ENCODE measurements around the gene NEAT1.
"Not testable (repeated sequence)": the region's sequence is repeated elsewhere in the genome, so short reads cannot be mapped to it uniquely, and the experiment has no call there.

The NEAT1 gene

GRCh38 chr11:65454696-65455456 is 32.3 kb downstream of the NEAT1 start:
- peak overlapping the region; percentile 84 for H3K4me3 ChIP-seq (ENCODE audit: low read length)
- H3K27me3 ChIP-seq (replicated peaks; ENCODE audit: control insufficient read depth, insufficient read depth, low read length): no peaks in the 10 kb centered on the region
- DNase-seq (ENCODE audit: low read depth): peak; percentile 81
- H3K9ac ChIP-seq (ENCODE audit: low read length): peak overlapping the region; percentile 97
- H3K36me3 ChIP-seq (ENCODE audit: control insufficient read depth, insufficient read depth, low read length, severe bottlenecking): no peaks in the 10 kb centered on the region
- no peaks in the 10 kb centered on the region for H3K9me3 ChIP-seq (ENCODE audit: control insufficient read depth, low read length)
- peaks cover 47% of the 10 kb centered on the region for H3K4me1 ChIP-seq (ENCODE audit: control insufficient read depth, insufficient read depth, low read length)

GRCh38 chr11:65456418-65456817 is 33.8 kb downstream of the NEAT1 start:
- Histone ChIP-seq H3K9ac (ENCODE audit: low read length) (peak overlapping the region; percentile 73), H3K4me1 (ENCODE audit: control insufficient read depth, insufficient read depth, low read length) (peaks cover 51% of the 10 kb centered on the region), H3K27me3 (replicated peaks; ENCODE audit: control insufficient read depth, insufficient read depth, low read length) (no peaks in the 10 kb centered on the region), H3K36me3 (ENCODE audit: control insufficient read depth, insufficient read depth, low read length, severe bottlenecking) (no peaks in the 10 kb centered on the region), H3K9me3 (ENCODE audit: control insufficient read depth, low read length) (no peaks in the 10 kb centered on the region), H3K4me3 (ENCODE audit: low read length) (peak overlapping the region; percentile 84)
- DNase-seq (ENCODE audit: low read depth): peak; percentile 34

GRCh38 chr11:65459552-65459951 is 37.0 kb downstream of the NEAT1 start:
- Histone ChIP-seq H3K4me1 (ENCODE audit: control insufficient read depth, insufficient read depth, low read length) (peaks cover 32% of the 10 kb centered on the region), H3K36me3 (ENCODE audit: control insufficient read depth, insufficient read depth, low read length, severe bottlenecking) (no peaks in the 10 kb centered on the region), H3K9ac (ENCODE audit: low read length) (no peak overlapping the region), H3K4me3 (ENCODE audit: low read length) (no peak overlapping the region), H3K27me3 (replicated peaks; ENCODE audit: control insufficient read depth, insufficient read depth, low read length) (no peaks in the 10 kb centered on the region), H3K9me3 (ENCODE audit: control insufficient read depth, low read length) (no peaks in the 10 kb centered on the region)
- DNase-seq (ENCODE audit: low read depth): no peak

- H3K4me1 ChIP-seq (ENCODE audit: control insufficient read depth, insufficient read depth, low read length): peaks cover 20% of the 10 kb centered on the region
- H3K9me3 ChIP-seq (ENCODE audit: control insufficient read depth, low read length); H3K4me3 ChIP-seq (ENCODE audit: low read length); H3K27me3 ChIP-seq (replicated peaks; ENCODE audit: control insufficient read depth, insufficient read depth, low read length); DNase-seq (ENCODE audit: low read depth); H3K9ac ChIP-seq (ENCODE audit: low read length); H3K36me3 ChIP-seq (ENCODE audit: control insufficient read depth, insufficient read depth, low read length, severe bottlenecking): not testable (repeated sequence)
Measured at GRCh38 chr11:65465471-65465870, 42.9 kb downstream of the NEAT1 start.

GRCh38 chr11:65467306-65467705 is 44.7 kb downstream of the NEAT1 start:
- DNase-seq (ENCODE audit: low read depth); H3K36me3 ChIP-seq (ENCODE audit: control insufficient read depth, insufficient read depth, low read length, severe bottlenecking); H3K9ac ChIP-seq (ENCODE audit: low read length); H3K4me3 ChIP-seq (ENCODE audit: low read length); H3K27me3 ChIP-seq (replicated peaks; ENCODE audit: control insufficient read depth, insufficient read depth, low read length); H3K9me3 ChIP-seq (ENCODE audit: control insufficient read depth, low read length): not testable (repeated sequence)
- H3K4me1 ChIP-seq (ENCODE audit: control insufficient read depth, insufficient read depth, low read length): peaks cover 34% of the 10 kb centered on the region

- H3K9me3 ChIP-seq (ENCODE audit: control insufficient read depth, low read length): no peaks in the 10 kb centered on the region
- H3K4me3 ChIP-seq (ENCODE audit: low read length): no peak overlapping the region
- peak overlapping the region; percentile 63 for H3K9ac ChIP-seq (ENCODE audit: low read length)
- no peaks in the 10 kb centered on the region for H3K36me3 ChIP-seq (ENCODE audit: control insufficient read depth, insufficient read depth, low read length, severe bottlenecking)
- no peaks in the 10 kb centered on the region for H3K27me3 ChIP-seq (replicated peaks; ENCODE audit: control insufficient read depth, insufficient read depth, low read length)
- DNase-seq (ENCODE audit: low read depth): peak; percentile 25
- peaks cover 40% of the 10 kb centered on the region for H3K4me1 ChIP-seq (ENCODE audit: control insufficient read depth, insufficient read depth, low read length)
Measured at GRCh38 chr11:65468874-65469333, 46.3 kb downstream of the NEAT1 start.

- H3K27me3 ChIP-seq (replicated peaks; ENCODE audit: control insufficient read depth, insufficient read depth, low read length): no peaks in the 10 kb centered on the region
- no peaks in the 10 kb centered on the region for H3K36me3 ChIP-seq (ENCODE audit: control insufficient read depth, insufficient read depth, low read length, severe bottlenecking)
- peak overlapping the region; percentile 85 for H3K9ac ChIP-seq (ENCODE audit: low read length)
- H3K4me1 ChIP-seq (ENCODE audit: control insufficient read depth, insufficient read depth, low read length): peaks cover 40% of the 10 kb centered on the region
- H3K4me3 ChIP-seq (ENCODE audit: low read length): no peak overlapping the region
- no peak for DNase-seq (ENCODE audit: low read depth)
- H3K9me3 ChIP-seq (ENCODE audit: control insufficient read depth, low read length): no peaks in the 10 kb centered on the region
Measured at GRCh38 chr11:65470433-65471049, 47.9 kb downstream of the NEAT1 start.

- peaks cover 44% of the 10 kb centered on the region for H3K4me1 ChIP-seq (ENCODE audit: control insufficient read depth, insufficient read depth, low read length)
- H3K36me3 ChIP-seq (ENCODE audit: control insufficient read depth, insufficient read depth, low read length, severe bottlenecking): no peaks in the 10 kb centered on the region
- DNase-seq (ENCODE audit: low read depth): peak; percentile 74
- H3K4me3 ChIP-seq (ENCODE audit: low read length): peak overlapping the region; percentile 28
- H3K9me3 ChIP-seq (ENCODE audit: control insufficient read depth, low read length): no peaks in the 10 kb centered on the region
- no peaks in the 10 kb centered on the region for H3K27me3 ChIP-seq (replicated peaks; ENCODE audit: control insufficient read depth, insufficient read depth, low read length)
- H3K9ac ChIP-seq (ENCODE audit: low read length): peak overlapping the region; percentile 85
Measured at GRCh38 chr11:65471447-65471891, 48.9 kb downstream of the NEAT1 start.

- H3K9me3 ChIP-seq (ENCODE audit: control insufficient read depth, low read length); DNase-seq (ENCODE audit: low read depth); H3K4me3 ChIP-seq (ENCODE audit: low read length); H3K36me3 ChIP-seq (ENCODE audit: control insufficient read depth, insufficient read depth, low read length, severe bottlenecking); H3K27me3 ChIP-seq (replicated peaks; ENCODE audit: control insufficient read depth, insufficient read depth, low read length): not testable (repeated sequence)
- Histone ChIP-seq H3K9ac (ENCODE audit: low read length) (peak overlapping the region; percentile 85), H3K4me1 (ENCODE audit: control insufficient read depth, insufficient read depth, low read length) (peaks cover 49% of the 10 kb centered on the region)
Measured at GRCh38 chr11:65472588-65473277, 50.1 kb downstream of the NEAT1 start.

- Histone ChIP-seq H3K9ac (ENCODE audit: low read length) (peak overlapping the region; percentile 42), H3K27me3 (replicated peaks; ENCODE audit: control insufficient read depth, insufficient read depth, low read length) (no peaks in the 10 kb centered on the region), H3K4me1 (ENCODE audit: control insufficient read depth, insufficient read depth, low read length) (peaks cover 48% of the 10 kb centered on the region), H3K36me3 (ENCODE audit: control insufficient read depth, insufficient read depth, low read length, severe bottlenecking) (no peaks in the 10 kb centered on the region), H3K4me3 (ENCODE audit: low read length) (no peak overlapping the region), H3K9me3 (ENCODE audit: control insufficient read depth, low read length) (no peaks in the 10 kb centered on the region)
- DNase-seq (ENCODE audit: low read depth): no peak
Measured at GRCh38 chr11:65473278-65473860, 50.8 kb downstream of the NEAT1 start.

- H3K36me3 ChIP-seq (ENCODE audit: control insufficient read depth, insufficient read depth, low read length, severe bottlenecking): no peaks in the 10 kb centered on the region
- no peaks in the 10 kb centered on the region for H3K27me3 ChIP-seq (replicated peaks; ENCODE audit: control insufficient read depth, insufficient read depth, low read length)
- H3K4me1 ChIP-seq (ENCODE audit: control insufficient read depth, insufficient read depth, low read length): peaks cover 58% of the 10 kb centered on the region
- H3K4me3 ChIP-seq (ENCODE audit: low read length): no peak overlapping the region
- no peaks in the 10 kb centered on the region for H3K9me3 ChIP-seq (ENCODE audit: control insufficient read depth, low read length)
- no peak overlapping the region for H3K9ac ChIP-seq (ENCODE audit: low read length)
- no peak for DNase-seq (ENCODE audit: low read depth)
Measured at GRCh38 chr11:65474864-65475263, 52.3 kb downstream of the NEAT1 start.
